Measurements from ENCODE around the gene ZNF567.
"Not testable (repeated sequence)": the region's sequence is repeated elsewhere in the genome, so short reads cannot be mapped to it uniquely, and the experiment has no call there.

ZNF567 gene

DNA sequence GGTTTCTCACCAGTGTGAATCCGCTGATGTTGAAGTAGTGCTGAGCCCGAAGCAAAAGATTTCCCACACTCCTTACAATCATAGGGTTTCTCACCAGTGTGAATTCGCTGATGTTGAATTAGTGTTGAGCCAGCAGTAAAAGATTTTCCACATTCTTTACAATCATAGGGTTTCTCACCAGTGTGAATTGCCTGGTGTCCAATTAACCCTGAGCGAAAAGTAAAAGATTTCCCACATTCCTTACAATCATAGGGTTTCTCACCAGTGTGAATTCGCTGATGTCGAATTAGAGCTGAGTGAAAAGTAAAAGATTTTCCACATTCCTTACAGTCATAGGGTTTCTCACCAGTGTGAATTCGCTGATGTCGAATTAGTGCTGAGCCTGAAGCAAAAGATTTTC, 62.2 kb downstream of the ZNF567 start:
- not testable (repeated sequence) for FAIRE-seq; DNase-seq (ENCODE audit: insufficient read length, low spot score)

DNA sequence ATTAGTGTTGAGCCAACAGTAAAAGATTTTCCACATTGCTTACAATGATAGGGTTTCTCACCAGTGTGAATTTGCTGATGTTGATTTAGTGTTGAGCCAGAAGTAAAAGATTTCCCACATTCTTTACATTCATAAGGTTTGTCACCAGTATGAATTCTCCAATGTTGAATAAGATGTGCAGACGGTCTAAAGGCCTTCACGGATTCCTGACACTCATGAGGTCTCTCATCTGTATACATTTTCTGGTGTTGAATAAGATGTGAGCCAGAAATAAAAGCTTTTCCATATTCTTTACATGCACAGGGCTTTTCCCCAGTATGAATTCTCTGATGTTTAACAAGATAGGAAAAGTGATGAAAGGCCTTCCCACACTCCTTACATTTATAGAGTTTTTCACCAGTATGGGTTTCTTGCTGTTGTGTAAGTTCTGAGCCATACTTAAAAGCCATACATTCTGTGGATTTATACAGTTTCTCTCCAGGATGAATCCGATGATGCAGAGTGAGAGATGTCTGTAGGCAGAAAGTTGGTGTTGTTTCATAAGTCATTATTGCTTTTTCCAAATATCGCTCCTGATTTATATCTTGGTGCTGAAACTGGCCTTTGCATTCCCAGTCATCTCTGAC, 62.8 kb downstream of the ZNF567 start:
- DNase-seq (ENCODE audit: insufficient read length, low spot score) (no peak), FAIRE-seq (no peak)

Data from GM19239 (cell line).